Right lobe of liver (tissue), 6 donors: Measurements from ENCODE around the gene ELMOD3. TPM values are rescaled to one million over a fixed set of nuclear protein-coding genes. Genes with fewer than 3 reads are reported as not detected.
A peak's percentile ranks its signal among the peaks of the same experiment; 100 is the strongest.

Experiments
- ATAC-seq, 4 donors: fragments of 200-7000 bp; cut with Tn5 transposase; one replicate each; pipeline ENCODE4 v1.9.1; 2020; ENCODE audit warnings: mild to moderate bottlenecking in 4 of 4, moderate library complexity in 4 of 4
- DNase-seq, 3 donors: peaks; one replicate each; pipeline ENCODE4 v3.0.0-alpha.2; 2020
- H3K27ac ChIP-seq, 3 donors: fragments of 200-600 bp; one replicate each; pipeline ENCODE4 v1.8.0; 2022
- H3K27me3 ChIP-seq, 2 donors: fragments of 200-600 bp; one replicate each; pipeline ENCODE4 v1.8.0; 2022
- H3K36me3 ChIP-seq, 4 donors: fragments of 200-600 bp; sonication (generic) in 1 of 4; one replicate each; pipeline versions ENCODE4 v1.5.1 to v1.8.0; 2017 to 2022; ENCODE audit warnings: control low read depth in 1 of 4
- H3K4me1 ChIP-seq, 4 donors: fragments of 200-600 bp; sonication (generic) in 1 of 4; one replicate each; pipeline versions ENCODE4 v1.5.1 to v1.8.0; 2017 to 2022; ENCODE audit warnings: control low read depth in 1 of 4
- H3K4me3 ChIP-seq, 3 donors: fragments of 200-600 bp; one replicate each; pipeline ENCODE4 v1.8.0; 2022
- H3K9me3 ChIP-seq, 4 donors: fragments of 200-600 bp; sonication (generic) in 1 of 4; one replicate each; pipeline versions ENCODE4 v1.5.1 to v1.8.0; 2017 to 2022; ENCODE audit warnings: control low read depth in 1 of 4
- CTCF ChIP-seq, 4 donors: fragments of 200-600 bp in 3 of 4; fragments of 450-650 bp in 1 of 4; IDR thresholded peaks; one replicate each; pipeline versions ENCODE4 v1.5.1 to v1.8.0; 2016 to 2022; ENCODE audit warnings: antibody characterized with exemption in 4 of 4, mild to moderate bottlenecking in 2 of 4
- POLR2A ChIP-seq: fragments of 450-650 bp; IDR thresholded peaks from one replicate; pipeline ENCODE4 v1.6.1; 2017; ENCODE audit warnings: antibody characterized with exemption, mild to moderate bottlenecking
- WGBS: methylation state at CpG from one replicate; pipeline ENCODE4 v1.1.6; 2018; ENCODE audit warnings: low coverage, low lambda C conversion rate; ENCODE audit not compliant: insufficient coverage; ENCODE audit errors: missing lambda C conversion rate; 5-methylcytosine and 5-hydroxymethylcytosine counted together
- intact Hi-C, 2 donors: fragments of 100-400 bp; cut with DNase I; formaldehyde crosslinking; loops; one replicate each; pipeline versions ENCODE4 v1.11.2 to v1.14.1; 2022
- total RNA-seq, 6 experiments: library from RNA; depleted of rRNA in 2 of 6; stranded (reverse); fragments of >200 nt in 2 of 6; fragmentation: NEBNext Ultra II Directional in 3 of 6; extraction: Animal tissue kit (Norgen Biotek cat#: 25700) in 3 of 6; gene quantifications; one replicate each; pipeline versions ENCODE4 v1.1.0 to v1.2.4, GENCODE V29; 2016 to 2023
- donor health status: DM: no; HTN: yes; CAD: no.
- donor health status: DM: no; HTN: no; CAD: no.
- donor health status: DM: no; HTN: no; CAD: no.
- donor health status: DM: no; HTN: yes; CAD: no.
- donor health status: DM: no; HTN: yes; CAD: no.

The ELMOD3 gene
- total RNA-seq, 6 experiments from 2014 or later: 7.4 to 12.8 (median 9.5) TPM

GRCh38 chr2:85324639-85325465 is 29.7 kb upstream of the ELMOD3 start:
- TF ChIP-seq POLR2A: peak; percentile 82
- no peak for TF ChIP-seq CTCF (IDR thresholded peaks at IDR 0.05)
- DNase-seq (peak; percentile 47 to 84 (median 82)), ATAC-seq (peak; percentile 55 to 74 (median 64))
- no peaks in the 10 kb centered on the region for H3K9me3 ChIP-seq
- peaks cover 0 to 47% (median 20%) of the 10 kb centered on the region in 4 donors for H3K36me3 ChIP-seq
- peaks cover 0 to 32% (median 16%) of the 10 kb centered on the region in 4 donors for H3K4me1 ChIP-seq
- H3K27me3 ChIP-seq: no peaks in the 10 kb centered on the region
- peak overlapping the region; percentile 85 to 96 (median 92) for H3K27ac ChIP-seq
- 11% methylated on average over 10 of the region's 10 CpGs for WGBS
- intact Hi-C loops: no loop called here
- peak overlapping the region; percentile 74 to 79 (median 78) for H3K4me3 ChIP-seq

GRCh38 chr2:85325466-85325811 is 29.1 kb upstream of the ELMOD3 start:
- H3K4me1 ChIP-seq: peaks cover 0 to 32% (median 16%) of the 10 kb centered on the region in 4 donors
- TF ChIP-seq POLR2A: no peak
- TF ChIP-seq CTCF (IDR thresholded peaks at IDR 0.05): no peak
- DNase-seq: no peak
- 32% methylated on average over 9 of the region's 9 CpGs for WGBS
- H3K9me3 ChIP-seq: no peaks in the 10 kb centered on the region
- peak overlapping the region; percentile 85 to 96 (median 92) for H3K27ac ChIP-seq
- no peak for ATAC-seq
- H3K36me3 ChIP-seq: peaks cover 0 to 41% (median 20%) of the 10 kb centered on the region in 4 donors
- intact Hi-C loops: no loop called here
- H3K4me3 ChIP-seq: peak overlapping the region; percentile 74 to 79 (median 78)
- H3K27me3 ChIP-seq: no peaks in the 10 kb centered on the region

- ATAC-seq: peak in 2 of 4 donors; percentile 1
- intact Hi-C loops: no loop called here
These were observed 28.0 kb upstream of the ELMOD3 start for GRCh38 chr2:85326406-85327159.

More at GRCh38 chr2:85326406-85327159, 28.0 kb upstream of the ELMOD3 start:
- Histone ChIP-seq H3K4me3 (peak overlapping the region; percentile 74 to 79 (median 78)), H3K36me3 (peaks cover 0 to 30% (median 15%) of the 10 kb centered on the region in 4 donors), H3K27me3 (no peaks in the 10 kb centered on the region), H3K27ac (peak overlapping the region; percentile 85 to 96 (median 92)), H3K9me3 (no peaks in the 10 kb centered on the region), H3K4me1 (peaks cover 0 to 32% (median 16%) of the 10 kb centered on the region in 4 donors)
- no peak for DNase-seq
- no peak for TF ChIP-seq POLR2A
- no peak for TF ChIP-seq CTCF (IDR thresholded peaks at IDR 0.05)
- WGBS: 1% methylated on average over 9 of the region's 32 CpGs
